Neuronal stem cell (in vitro differentiated cells): ENCODE results near the gene SLC25A15.
"Not testable (repeated sequence)": the region's sequence is repeated elsewhere in the genome, so short reads cannot be mapped to it uniquely, and the experiment has no call there.

Experiments
- DNase-seq: peaks from one replicate; pipeline ENCODE4 v3.0.0-alpha.2; 2013; ENCODE audit warnings: low spot score
- H2AFZ ChIP-seq: one replicate; pipeline ENCODE4 v1.6.1; 2013; ENCODE audit warnings: mild to moderate bottlenecking, low read length, inconsistent platforms
- H2AK5ac ChIP-seq: 2 replicates; pipeline ENCODE4 v1.6.1; 2013; ENCODE audit warnings: low read depth, mild to moderate bottlenecking, inconsistent platforms, low read length, moderate library complexity, mixed read lengths
- H2BK120ac ChIP-seq: 2 replicates; pipeline ENCODE4 v1.6.1; 2013; ENCODE audit warnings: low read depth, mild to moderate bottlenecking, inconsistent platforms, low read length, moderate library complexity, mixed read lengths
- H2BK12ac ChIP-seq: one replicate; pipeline ENCODE4 v1.6.1; 2013; ENCODE audit warnings: low read length, inconsistent platforms
- H2BK15ac ChIP-seq: 2 replicates; pipeline ENCODE4 v1.6.1; 2013; ENCODE audit warnings: mild to moderate bottlenecking, low read length, inconsistent platforms, mixed read lengths
- H2BK5ac ChIP-seq: one replicate; pipeline ENCODE4 v1.6.1; 2013; ENCODE audit warnings: inconsistent platforms, mild to moderate bottlenecking, low read length, moderate library complexity
- H3K14ac ChIP-seq: one replicate; pipeline ENCODE4 v1.6.1; 2013; ENCODE audit warnings: low read length, inconsistent platforms
- H3K18ac ChIP-seq: 2 replicates; pipeline ENCODE4 v1.6.1; 2013; ENCODE audit warnings: low read length, inconsistent platforms
- H3K23ac ChIP-seq: 2 replicates; pipeline ENCODE4 v1.6.1; 2013; ENCODE audit warnings: low read depth, mild to moderate bottlenecking, mixed read lengths, low read length, inconsistent platforms; ENCODE audit not compliant: poor library complexity
- H3K27ac ChIP-seq: replicated peaks from 3 replicates; pipeline ENCODE4 v1.5.1; 2013; ENCODE audit warnings: low read length, inconsistent platforms
- H3K27me3 ChIP-seq, 3 experiments: 2 replicates each; pipeline ENCODE4 v1.6.1; 2013; ENCODE audit warnings: low read length in 3 of 3, mild to moderate bottlenecking in 2 of 3, inconsistent platforms in 1 of 3, low read depth in 1 of 3, mixed read lengths in 1 of 3, moderate library complexity in 1 of 3; ENCODE audit not compliant: control insufficient read depth in 3 of 3, insufficient read depth in 3 of 3
- H3K36me3 ChIP-seq, 2 donors: replicated peaks in 1 of 2; 2 replicates each; pipeline ENCODE4 v1.6.1; 2013; ENCODE audit warnings: low read length in 2 of 2; ENCODE audit not compliant: control insufficient read depth in 2 of 2, insufficient read depth in 2 of 2
- H3K4ac ChIP-seq: 2 replicates; pipeline ENCODE4 v1.6.1; 2013; ENCODE audit warnings: inconsistent platforms, mild to moderate bottlenecking, low read length, moderate library complexity
- H3K4me1 ChIP-seq, 2 donors: 1 replicate in 1 of 2; 2 replicates in 1 of 2; pipeline ENCODE4 v1.6.1; 2013; ENCODE audit warnings: low read length in 2 of 2, low read depth in 1 of 2; ENCODE audit not compliant: control insufficient read depth in 2 of 2, insufficient read depth in 1 of 2
- H3K4me2 ChIP-seq: one replicate; pipeline ENCODE4 v1.6.1; 2013; ENCODE audit warnings: mild to moderate bottlenecking, low read length, inconsistent platforms; ENCODE audit not compliant: insufficient read depth, poor library complexity, severe bottlenecking
- H3K4me3 ChIP-seq, 2 donors: 2 replicates each; pipeline ENCODE4 v1.5.1; 2013; ENCODE audit warnings: low read length in 2 of 2, mild to moderate bottlenecking in 2 of 2, inconsistent platforms in 1 of 2, moderate library complexity in 1 of 2
- H3K79me1 ChIP-seq: one replicate; pipeline ENCODE4 v1.6.1; 2013; ENCODE audit warnings: low read depth, mild to moderate bottlenecking, inconsistent platforms, low read length, moderate library complexity
- H3K9ac ChIP-seq: one replicate; pipeline ENCODE4 v1.6.1; 2013; ENCODE audit warnings: mild to moderate bottlenecking, low read depth, low read length, inconsistent platforms; ENCODE audit not compliant: poor library complexity
- H3K9me3 ChIP-seq, 2 donors: replicated peaks in 1 of 2; 2 replicates each; pipeline versions ENCODE3 to v1.6.1; 2013; ENCODE audit warnings: low read length in 2 of 2, mild to moderate bottlenecking in 2 of 2, inconsistent platforms in 1 of 2, low read depth in 1 of 2, mixed read lengths in 1 of 2, moderate library complexity in 1 of 2; ENCODE audit not compliant: control insufficient read depth in 2 of 2, insufficient read depth in 1 of 2
- H4K8ac ChIP-seq: one replicate; pipeline ENCODE4 v1.6.1; 2013; ENCODE audit warnings: low read depth, mild to moderate bottlenecking, inconsistent platforms, low read length, moderate library complexity
- H4K91ac ChIP-seq: one replicate; pipeline ENCODE4 v1.6.1; 2013; ENCODE audit warnings: low read length, low read depth, mild to moderate bottlenecking, inconsistent platforms; ENCODE audit not compliant: poor library complexity
- WGBS, 2 donors: extraction: QIAGEN DNeasy Blood & Tissue Kit; methylation state at CpG; one replicate each; pipeline ENCODE4 v1.1.7; 2013; ENCODE audit warnings: missing lambda C conversion rate in 2 of 2, mixed read lengths in 1 of 2; ENCODE audit not compliant: insufficient read length in 2 of 2, insufficient replicate concordance in 1 of 2; ENCODE audit errors: extremely low coverage in 2 of 2; 5-methylcytosine and 5-hydroxymethylcytosine counted together

Gene SLC25A15

GRCh38 chr13:40781717-40782116, 7.7 kb upstream of the SLC25A15 start:
- no peak overlapping the region for H3K4me2 ChIP-seq
- H3K9ac ChIP-seq = no peak overlapping the region
- no peak overlapping the region for H4K91ac ChIP-seq
- H2BK12ac ChIP-seq = no peak overlapping the region
- H3K4me1 ChIP-seq = peaks cover 2 to 3% of the 10 kb centered on the region in 2 donors
- H2BK5ac ChIP-seq = no peak overlapping the region
- H3K18ac ChIP-seq = no peak overlapping the region
- no peak overlapping the region for H3K4ac ChIP-seq
- H2AK5ac ChIP-seq = no peak overlapping the region
- H3K36me3 ChIP-seq = no peaks in the 10 kb centered on the region
- H3K27me3 ChIP-seq = no peaks in the 10 kb centered on the region
- H3K9me3 ChIP-seq = no peaks in the 10 kb centered on the region
- H2AFZ ChIP-seq = no peak overlapping the region
- no peak overlapping the region for H3K27ac ChIP-seq
- no peak for DNase-seq
- H3K14ac ChIP-seq = no peak overlapping the region
- no peak overlapping the region for H2BK120ac ChIP-seq
- H3K4me3 ChIP-seq = no peak overlapping the region
- no peak overlapping the region for H4K8ac ChIP-seq
- H3K79me1 ChIP-seq = no peaks in the 10 kb centered on the region
- no peak overlapping the region for H3K23ac ChIP-seq
- no CpG with 5 or more reads among the region's 11 CpGs for WGBS, 2 donors
- no peak overlapping the region for H2BK15ac ChIP-seq

GRCh38 chr13:40782971-40783370, 6.4 kb upstream of the SLC25A15 start:
- not testable (repeated sequence) for H3K9ac ChIP-seq, H3K79me1 ChIP-seq, H3K14ac ChIP-seq, H3K4me3 ChIP-seq, H2AFZ ChIP-seq, H3K27me3 ChIP-seq, H3K23ac ChIP-seq, H3K36me3 ChIP-seq, DNase-seq, H2BK15ac ChIP-seq, H3K18ac ChIP-seq, H3K4me2 ChIP-seq, H2BK5ac ChIP-seq, H3K27ac ChIP-seq, H2AK5ac ChIP-seq, H3K4ac ChIP-seq, H2BK120ac ChIP-seq, H4K8ac ChIP-seq, H4K91ac ChIP-seq, H2BK12ac ChIP-seq, H3K9me3 ChIP-seq, H3K4me1 ChIP-seq
- WGBS, 2 donors = no CpG with 5 or more reads among the region's 1 CpG

GRCh38 chr13:40784540-40784939, 4.9 kb upstream of the SLC25A15 start:
- no peak overlapping the region for H2AK5ac ChIP-seq
- no peak overlapping the region for H2AFZ ChIP-seq
- H3K14ac ChIP-seq = no peak overlapping the region
- no peak overlapping the region for H3K4me3 ChIP-seq
- no peak overlapping the region for H2BK5ac ChIP-seq
- no peaks in the 10 kb centered on the region for H3K9me3 ChIP-seq
- H4K8ac ChIP-seq = no peak overlapping the region
- no peaks in the 10 kb centered on the region for H3K79me1 ChIP-seq
- WGBS, 2 donors = no CpG with 5 or more reads among the region's 4 CpGs
- H3K18ac ChIP-seq = no peak overlapping the region
- no peak for DNase-seq
- no peaks in the 10 kb centered on the region for H3K36me3 ChIP-seq
- H3K9ac ChIP-seq = no peak overlapping the region
- no peak overlapping the region for H3K4ac ChIP-seq
- H4K91ac ChIP-seq = no peak overlapping the region
- no peak overlapping the region for H2BK12ac ChIP-seq
- no peak overlapping the region for H2BK120ac ChIP-seq
- no peak overlapping the region for H2BK15ac ChIP-seq
- H3K4me1 ChIP-seq = peaks cover 0 to 2% of the 10 kb centered on the region in 2 donors
- no peak overlapping the region for H3K27ac ChIP-seq
- no peak overlapping the region for H3K23ac ChIP-seq
- H3K4me2 ChIP-seq = no peak overlapping the region
- H3K27me3 ChIP-seq = no peaks in the 10 kb centered on the region

GRCh38 chr13:40786568-40786996, 2.8 kb upstream of the SLC25A15 start:
- Histone ChIP-seq H2BK5ac (no peak overlapping the region), H3K4ac (no peak overlapping the region), H3K4me3 (no peak overlapping the region), H2AFZ (no peak overlapping the region), H4K8ac (no peak overlapping the region), H2BK120ac (no peak overlapping the region), H3K23ac (no peak overlapping the region), H3K14ac (no peak overlapping the region), H3K79me1 (peaks cover 6% of the 10 kb centered on the region), H4K91ac (no peak overlapping the region), H3K9ac (no peak overlapping the region), H3K36me3 (no peaks in the 10 kb centered on the region), H2AK5ac (no peak overlapping the region), H3K27ac (no peak overlapping the region), H2BK15ac (no peak overlapping the region), H3K4me2 (no peak overlapping the region), H3K4me1 (peaks cover 0 to 2% of the 10 kb centered on the region in 2 donors), H3K9me3 (no peaks in the 10 kb centered on the region), H3K18ac (no peak overlapping the region), H3K27me3 (no peaks in the 10 kb centered on the region), H2BK12ac (no peak overlapping the region)
- DNase-seq = no peak
- no CpG with 5 or more reads among the region's 4 CpGs for WGBS, 2 donors
